Uterus (tissue), 2 donors: ENCODE measurements around the gene STAG2.

ENCODE experiments used
- POLR2A ChIP-seq, 2 donors: fragments of 450-650 bp; IDR thresholded peaks; one replicate each; pipeline ENCODE4 v1.6.1; 2016; ENCODE audit warnings: antibody characterized with exemption in 2 of 2, mild to moderate bottlenecking in 1 of 2, moderate library complexity in 1 of 2
- TF ChIP-seq, protein P1 (sequence below), 4 experiments: fragments of 200-600 bp in 2 of 4; fragments of 450-650 bp in 2 of 4; sonication (generic) in 2 of 4; IDR thresholded peaks; one replicate each; pipeline ENCODE4 v1.5.1; 2016 to 2019; ENCODE audit warnings: antibody characterized with exemption in 4 of 4, mild to moderate bottlenecking in 2 of 4, moderate library complexity in 1 of 4

DNA sequence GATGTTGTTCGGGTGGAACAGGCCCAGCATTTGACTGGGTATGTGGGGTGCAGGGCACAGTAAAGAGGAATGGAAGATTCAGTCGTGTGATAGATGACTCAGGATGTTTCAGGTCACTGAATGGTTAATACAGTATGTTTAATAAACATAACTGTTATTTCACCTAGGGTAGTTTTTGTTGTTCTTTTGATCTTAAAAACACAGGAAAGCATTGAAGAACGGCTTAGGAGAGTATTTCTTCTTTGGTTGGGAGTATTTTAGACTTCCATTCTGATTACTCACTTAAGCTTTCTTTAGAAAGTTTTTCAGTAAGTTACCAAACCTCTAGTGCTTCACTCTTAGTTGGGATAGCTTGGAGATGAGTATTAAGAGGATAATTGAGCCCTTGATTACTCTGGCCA, 62.3 kb downstream of the STAG2 start:
- no peak for TF ChIP-seq POLR2A (IDR thresholded peaks at IDR 0.05)
- TF ChIP-seq, protein P1, sequence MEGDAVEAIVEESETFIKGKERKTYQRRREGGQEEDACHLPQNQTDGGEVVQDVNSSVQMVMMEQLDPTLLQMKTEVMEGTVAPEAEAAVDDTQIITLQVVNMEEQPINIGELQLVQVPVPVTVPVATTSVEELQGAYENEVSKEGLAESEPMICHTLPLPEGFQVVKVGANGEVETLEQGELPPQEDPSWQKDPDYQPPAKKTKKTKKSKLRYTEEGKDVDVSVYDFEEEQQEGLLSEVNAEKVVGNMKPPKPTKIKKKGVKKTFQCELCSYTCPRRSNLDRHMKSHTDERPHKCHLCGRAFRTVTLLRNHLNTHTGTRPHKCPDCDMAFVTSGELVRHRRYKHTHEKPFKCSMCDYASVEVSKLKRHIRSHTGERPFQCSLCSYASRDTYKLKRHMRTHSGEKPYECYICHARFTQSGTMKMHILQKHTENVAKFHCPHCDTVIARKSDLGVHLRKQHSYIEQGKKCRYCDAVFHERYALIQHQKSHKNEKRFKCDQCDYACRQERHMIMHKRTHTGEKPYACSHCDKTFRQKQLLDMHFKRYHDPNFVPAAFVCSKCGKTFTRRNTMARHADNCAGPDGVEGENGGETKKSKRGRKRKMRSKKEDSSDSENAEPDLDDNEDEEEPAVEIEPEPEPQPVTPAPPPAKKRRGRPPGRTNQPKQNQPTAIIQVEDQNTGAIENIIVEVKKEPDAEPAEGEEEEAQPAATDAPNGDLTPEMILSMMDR (IDR thresholded peaks at IDR 0.05), result no peak
